Stomach (tissue), 4 donors: ENCODE data around the gene MTHFD2L.

Experiments used
- CTCF ChIP-seq, 7 experiments: fragments of 450-650 bp in 4 of 7; fragments of 200-600 bp in 3 of 7; sonication (generic) in 3 of 7; IDR thresholded peaks; one replicate each; pipeline ENCODE4 v1.5.1; 2016 to 2019; ENCODE audit warnings: antibody characterized with exemption in 7 of 7, control low read depth in 2 of 7, mild to moderate bottlenecking in 1 of 7
- POLR2A ChIP-seq, 4 donors: fragments of 450-650 bp; IDR thresholded peaks; one replicate each; pipeline ENCODE4 v1.6.1; 2016; ENCODE audit warnings: antibody characterized with exemption in 4 of 4, control low read depth in 2 of 4, mild to moderate bottlenecking in 1 of 4, moderate library complexity in 1 of 4
- POLR2AphosphoS5 ChIP-seq, 3 donors: sonication (generic); formaldehyde crosslinking; IDR thresholded peaks; one replicate each; pipeline ENCODE4 v1.6.1; 2016; ENCODE audit warnings: antibody characterized with exemption in 3 of 3

- TF ChIP-seq CTCF (IDR thresholded peaks at IDR 0.05): no peak
- TF ChIP-seq POLR2A (IDR thresholded peaks at IDR 0.05): no peak
- TF ChIP-seq POLR2AphosphoS5 (IDR thresholded peaks at IDR 0.05): no peak
Observed at GRCh38 chr4:74309223-74309622, 151.3 kb downstream of the MTHFD2L start.
